MM.1S (cell line): ENCODE measurements around the gene CRYBA2.

Experiments used
- DNase-seq: peaks from one replicate; pipeline ENCODE4 v3.0.0-alpha.2; 2015
- H2AFZ ChIP-seq: fragments of 300-600 bp; sonication (generic); 2 replicates; pipeline ENCODE4 v1.6.0; 2016; ENCODE audit warnings: antibody characterized with exemption, low read length
- H3F3A ChIP-seq: fragments of 300-600 bp; sonication (generic); 2 replicates; pipeline ENCODE4 v1.6.1; 2016; ENCODE audit warnings: mild to moderate bottlenecking, antibody characterized with exemption, low read length, moderate library complexity, mixed read lengths; ENCODE audit not compliant: insufficient read depth
- H3K27ac ChIP-seq: fragments of 300-600 bp; sonication (generic); 2 replicates; pipeline ENCODE4 v1.5.1; 2016; ENCODE audit warnings: mild to moderate bottlenecking, low read length
- H3K27me3 ChIP-seq: fragments of 300-600 bp; sonication (generic); replicated peaks from 2 replicates; pipeline ENCODE4 v1.6.0; 2016; ENCODE audit warnings: low read length; ENCODE audit not compliant: insufficient read depth
- H3K36me3 ChIP-seq: fragments of 300-600 bp; sonication (generic); replicated peaks from 2 replicates; pipeline ENCODE4 v1.6.1; 2016; ENCODE audit warnings: mild to moderate bottlenecking, low read length, mixed read lengths; ENCODE audit not compliant: insufficient read depth
- H3K4me1 ChIP-seq: fragments of 300-600 bp; sonication (generic); 2 replicates; pipeline ENCODE4 v1.6.1; 2016; ENCODE audit warnings: low read length, mixed read lengths
- H3K4me2 ChIP-seq: fragments of 300-600 bp; sonication (generic); 2 replicates; pipeline ENCODE4 v1.6.0; 2016; ENCODE audit warnings: low read depth, low read length
- H3K4me3 ChIP-seq: fragments of 300-600 bp; sonication (generic); 2 replicates; pipeline ENCODE4 v1.5.1; 2016; ENCODE audit warnings: low read length, mixed read lengths
- H3K79me2 ChIP-seq: fragments of 300-600 bp; sonication (generic); 2 replicates; pipeline ENCODE4 v1.6.1; 2016; ENCODE audit warnings: mixed run types, low read length, mixed read lengths
- H3K9ac ChIP-seq: fragments of 300-600 bp; sonication (generic); 2 replicates; pipeline ENCODE4 v1.6.1; 2016; ENCODE audit warnings: low read length, mixed read lengths
- H3K9me2 ChIP-seq: fragments of 300-600 bp; sonication (generic); replicated peaks from 2 replicates; pipeline ENCODE4 v1.6.1; 2016; ENCODE audit warnings: mild to moderate bottlenecking, low read length, mixed read lengths; ENCODE audit not compliant: insufficient read depth
- H3K9me3 ChIP-seq: fragments of 300-600 bp; sonication (generic); replicated peaks from 2 replicates; pipeline ENCODE4 v1.6.1; 2016; ENCODE audit warnings: mild to moderate bottlenecking, low read length, mixed read lengths; ENCODE audit not compliant: insufficient read depth
- H4K20me1 ChIP-seq: fragments of 300-600 bp; sonication (generic); 2 replicates; pipeline ENCODE4 v1.6.1; 2016; ENCODE audit warnings: mild to moderate bottlenecking, low read length, moderate library complexity, mixed read lengths; ENCODE audit not compliant: insufficient read depth
- CTCF ChIP-seq: fragments of 300-600 bp; sonication (generic); IDR thresholded peaks from 2 replicates; pipeline ENCODE4 v1.5.1; 2016; ENCODE audit warnings: antibody characterized with exemption, low read length, mixed read lengths
- EZH2 ChIP-seq: fragments of 300-600 bp; sonication (generic); optimal IDR thresholded peaks from 2 replicates; pipeline ENCODE3; 2017; ENCODE audit warnings: low read depth, mild to moderate bottlenecking, antibody characterized with exemption, low read length, mixed read lengths
- EZH2phosphoT487 ChIP-seq: fragments of 300-600 bp; sonication (generic); IDR thresholded peaks from 2 replicates; pipeline ENCODE4 v1.6.1; 2018; ENCODE audit warnings: antibody characterized with exemption, low read length

The CRYBA2 gene

GRCh38 chr2:218993345-218994315 is at the start of gene CRYBA2:
Gene CRYBA2, minus strand, starts transcription at chr2:218993422. Its CDS starts 246 bp downstream, at chr2:218993176.
- Histone ChIP-seq H3K9me3 (no peaks in the 10 kb centered on the region), H3K4me3 (peak within 1 kb of the TSS; percentile 55), H3K4me2 (peak within 1 kb of the TSS; percentile 98), H3K79me2 (no peaks in the 10 kb centered on the region), H3K36me3 (no peaks in the 10 kb centered on the region), H3K27me3 (peaks cover 97% of the 10 kb centered on the region), H4K20me1 (no peaks in the 10 kb centered on the region), H3K4me1 (0 out of 2 replicates have a peak, but pooled peaks cover 6% of the 10 kb centered on the region), H3F3A (no peaks in the 10 kb centered on the region), H3K9me2 (no peaks in the 10 kb centered on the region), H2AFZ (peak within 1 kb of the TSS; percentile 64), H3K27ac (no peak within 1 kb of the TSS), H3K9ac (no peak within 1 kb of the TSS)
- DNase-seq, result peak; percentile 52
- TF ChIP-seq EZH2, result no peak
- no peak for TF ChIP-seq CTCF
- no peak for TF ChIP-seq EZH2phosphoT487

- no peak overlapping the region for H2AFZ ChIP-seq
- H3K9me2 ChIP-seq, result no peaks in the 10 kb centered on the region
- DNase-seq, result no peak
- H3K27me3 ChIP-seq, result peaks cover 89% of the 10 kb centered on the region
- H3K4me1 ChIP-seq, result no peaks in the 10 kb centered on the region
- H3K4me2 ChIP-seq, result no peak overlapping the region
- H3K4me3 ChIP-seq, result no peak overlapping the region
- H3K9ac ChIP-seq, result no peak overlapping the region
- no peaks in the 10 kb centered on the region for H3K79me2 ChIP-seq
- TF ChIP-seq EZH2 (no peak), EZH2phosphoT487 (no peak), CTCF (no peak)
- H3K36me3 ChIP-seq, result no peaks in the 10 kb centered on the region
- no peaks in the 10 kb centered on the region for H3K9me3 ChIP-seq
- H3K27ac ChIP-seq, result no peak overlapping the region
- H4K20me1 ChIP-seq, result no peaks in the 10 kb centered on the region
- no peaks in the 10 kb centered on the region for H3F3A ChIP-seq
Measured at GRCh38 chr2:219042750-219043149, 49.5 kb upstream of the CRYBA2 start.

GRCh38 chr2:219042157-219042556 is 48.9 kb upstream of the CRYBA2 start:
- no peaks in the 10 kb centered on the region for H3F3A ChIP-seq
- H3K4me3 ChIP-seq, result no peak overlapping the region
- no peaks in the 10 kb centered on the region for H3K4me1 ChIP-seq
- no peak for DNase-seq
- H3K27me3 ChIP-seq, result peaks cover 89% of the 10 kb centered on the region
- no peaks in the 10 kb centered on the region for H3K36me3 ChIP-seq
- H3K4me2 ChIP-seq, result no peak overlapping the region
- no peaks in the 10 kb centered on the region for H4K20me1 ChIP-seq
- no peaks in the 10 kb centered on the region for H3K9me2 ChIP-seq
- H3K9me3 ChIP-seq, result no peaks in the 10 kb centered on the region
- no peak overlapping the region for H3K27ac ChIP-seq
- no peak overlapping the region for H2AFZ ChIP-seq
- TF ChIP-seq CTCF (no peak), EZH2 (no peak), EZH2phosphoT487 (no peak)
- no peaks in the 10 kb centered on the region for H3K79me2 ChIP-seq
- no peak overlapping the region for H3K9ac ChIP-seq
